MG63 (cell line): Measurements from ENCODE around the gene IRX4. TPM values are rescaled to one million over a fixed set of nuclear protein-coding genes. Genes with fewer than 3 reads are reported as not detected.
"Not testable (repeated sequence)": the region's sequence is repeated elsewhere in the genome, so short reads cannot be mapped to it uniquely, and the experiment has no call there.

Experiments
- DNase-seq: peaks from one replicate; pipeline ENCODE4 v3.0.0-alpha.2; 2020
- H3K27me3 ChIP-seq: fragments of 250-450 bp; sonication (Bioruptor Pico); 2 replicates; pipeline ENCODE4 v1.5.1; 2020; ENCODE audit warnings: mild to moderate bottlenecking, moderate library complexity
- H3K36me3 ChIP-seq: fragments of 250-450 bp; sonication (Bioruptor Pico); 2 replicates; pipeline ENCODE4 v1.5.1; 2020; ENCODE audit warnings: mild to moderate bottlenecking, moderate library complexity
- H3K4me3 ChIP-seq: fragments of 250-450 bp; sonication (Bioruptor Pico); 2 replicates; pipeline ENCODE4 v1.5.1; 2020; ENCODE audit warnings: mild to moderate bottlenecking, moderate library complexity
- H3K9me3 ChIP-seq: fragments of 250-450 bp; sonication (Bioruptor Pico); 2 replicates; pipeline ENCODE4 v1.5.1; 2020; ENCODE audit warnings: mild to moderate bottlenecking, moderate library complexity
- total RNA-seq: library from RNA; depleted of rRNA; stranded (reverse); fragments of >200 nt; shearing (Covaris generic); gene quantifications from 2 replicates; pipeline ENCODE4 v1.2.3, GENCODE V29; 2014; ENCODE audit warnings: low replicate concordance

Gene IRX4
- total RNA-seq, 1 experiment from 2014 or later = 0.66 TPM

DNA sequence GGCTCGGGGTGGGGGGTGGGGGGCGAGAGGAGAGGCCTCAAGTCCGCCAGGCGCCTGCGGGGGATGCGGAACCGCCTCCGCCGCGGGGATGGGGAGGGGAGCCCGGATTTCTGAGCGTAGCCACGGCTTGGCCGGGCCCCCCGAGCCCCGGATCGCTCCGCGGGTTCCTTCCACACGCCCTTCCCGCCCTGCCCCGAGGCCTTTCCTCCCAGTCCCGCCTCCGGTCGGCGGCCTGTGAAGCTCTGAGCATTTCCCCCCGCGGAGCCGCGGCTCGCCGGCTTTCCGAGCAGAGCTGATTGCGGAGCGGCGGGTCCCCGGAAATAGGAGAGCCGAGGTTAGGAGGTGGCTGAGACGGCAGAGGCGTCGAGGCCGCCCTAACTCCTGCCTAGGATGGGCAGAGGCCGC lies 6.1 kb downstream of the IRX4 start:
- peaks cover 14% of the 10 kb centered on the region for H3K27me3 ChIP-seq
- H3K9me3 ChIP-seq = no peaks in the 10 kb centered on the region; the same call in 1 of the 2 replicates
- no peaks in the 10 kb centered on the region for H3K36me3 ChIP-seq
- no peak overlapping the region for H3K4me3 ChIP-seq
- no peak for DNase-seq

DNA sequence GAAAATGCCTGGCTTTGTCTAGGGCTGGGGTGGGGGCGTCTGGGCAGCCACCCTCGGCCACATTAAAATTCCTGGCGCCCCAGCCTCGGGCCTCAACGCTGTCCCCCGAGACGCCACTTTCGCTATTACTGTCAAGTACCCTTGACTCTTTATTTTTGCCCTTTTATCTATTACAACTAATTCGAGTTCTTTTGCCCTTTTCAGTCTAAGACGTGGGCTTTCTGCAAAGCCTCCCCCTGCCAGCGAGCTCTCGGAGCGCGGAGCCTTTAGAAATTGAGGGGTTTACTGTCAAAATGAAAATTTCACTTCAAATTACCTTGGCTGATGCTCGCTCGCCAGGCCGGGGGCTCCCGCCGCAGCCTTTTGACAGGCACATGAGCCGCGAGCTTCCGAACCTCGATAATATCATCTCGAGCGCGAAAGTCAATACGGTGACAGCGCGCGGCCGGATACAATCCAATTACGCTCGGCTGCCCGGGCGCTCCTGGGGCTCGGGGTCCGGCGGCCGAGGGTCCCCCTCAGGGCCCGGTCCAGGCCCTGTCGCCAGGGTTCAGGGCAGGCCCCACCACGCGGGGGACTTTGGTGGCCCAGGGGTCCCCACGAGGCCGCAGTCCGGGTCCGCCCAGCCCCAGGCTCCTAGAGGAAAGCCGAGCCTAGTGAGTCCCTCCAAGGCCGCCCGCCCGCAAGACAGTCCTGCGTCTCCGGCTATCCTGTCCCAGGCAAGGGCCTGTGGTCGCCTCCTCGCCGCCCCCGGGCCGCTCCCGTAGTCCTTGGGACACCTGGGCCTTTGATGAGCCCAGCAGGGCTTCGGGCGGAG lies 6.7 kb downstream of the IRX4 start:
- Histone ChIP-seq H3K36me3 (no peaks in the 10 kb centered on the region), H3K27me3 (peaks cover 14% of the 10 kb centered on the region)
- DNase-seq = no peak

DNA sequence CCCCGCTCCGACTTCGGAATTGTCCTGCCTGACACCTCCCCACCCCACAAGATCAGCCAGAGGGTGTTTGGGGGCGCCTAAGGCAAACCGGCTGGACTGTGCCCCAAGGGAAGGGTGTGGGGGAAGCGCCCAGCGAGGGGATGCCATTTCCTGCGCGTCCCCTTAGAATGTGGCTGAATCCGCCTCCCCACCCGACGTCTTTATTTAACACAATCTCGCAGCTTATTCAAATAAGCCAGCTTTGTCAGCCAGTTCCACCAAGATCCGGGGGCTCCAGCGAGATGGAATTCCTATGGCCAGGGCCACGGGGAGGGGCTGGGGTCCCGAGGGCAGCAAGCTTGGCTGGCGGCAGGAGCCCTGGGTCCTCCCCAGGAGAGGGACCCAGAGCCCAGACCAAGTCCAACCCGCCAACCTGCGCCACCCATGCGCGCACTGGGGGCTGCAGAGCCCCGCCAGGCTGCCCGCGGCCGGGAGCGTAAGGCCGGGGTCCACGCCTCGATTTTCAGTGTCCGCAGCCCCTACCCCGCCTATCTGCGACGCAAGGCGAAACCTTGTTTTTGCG lies 7.4 kb downstream of the IRX4 start:
- DNase-seq = no peak
- peaks cover 14% of the 10 kb centered on the region for H3K27me3 ChIP-seq

More for the DNA sequence above, 6.7 kb downstream of the IRX4 start:
- H3K9me3 ChIP-seq = no peaks in the 10 kb centered on the region; the same call in 1 of the 2 replicates
- no peak overlapping the region for H3K4me3 ChIP-seq

DNA sequence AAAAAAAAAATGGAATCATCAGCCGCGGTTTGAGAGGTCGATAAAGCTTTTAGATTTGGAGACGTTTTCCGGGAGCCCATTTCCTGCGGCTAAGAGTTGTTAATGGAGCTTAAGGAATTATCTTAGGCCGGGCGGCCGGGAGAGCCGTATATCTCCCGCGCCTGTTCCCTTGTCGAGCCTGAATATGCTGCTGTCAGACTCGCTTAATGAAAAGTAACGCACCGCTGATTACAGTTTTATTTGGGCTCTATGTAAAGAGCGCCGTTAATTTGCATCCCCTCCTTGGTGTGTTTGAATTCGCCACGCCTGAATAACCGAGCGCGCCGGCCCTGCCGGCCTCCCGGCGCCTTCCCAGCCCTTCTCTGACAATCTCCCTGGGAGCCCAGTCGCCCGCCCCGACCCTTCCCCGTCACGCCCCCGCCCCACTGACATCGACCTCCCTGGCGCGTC lies 7.9 kb downstream of the IRX4 start:
- Histone ChIP-seq H3K36me3 (no peaks in the 10 kb centered on the region), H3K27me3 (peaks cover 14% of the 10 kb centered on the region), H3K4me3 (no peak overlapping the region), H3K9me3 (no peaks in the 10 kb centered on the region; the same call in 1 of the 2 replicates)
- DNase-seq = no peak

More for the DNA sequence above, 7.4 kb downstream of the IRX4 start:
- no peaks in the 10 kb centered on the region; the same call in 1 of the 2 replicates for H3K9me3 ChIP-seq
- H3K4me3 ChIP-seq = no peak overlapping the region
- H3K36me3 ChIP-seq = no peaks in the 10 kb centered on the region

GRCh38 chr5:1874348-1874747 lies 8.4 kb downstream of the IRX4 start:
- DNase-seq = no peak

GRCh38 chr5:1873243-1873959 lies 9.3 kb downstream of the IRX4 start:
- H3K27me3 ChIP-seq = peaks cover 14% of the 10 kb centered on the region
- H3K36me3 ChIP-seq = no peaks in the 10 kb centered on the region
- no peak overlapping the region for H3K4me3 ChIP-seq
- no peak for DNase-seq
- no peaks in the 10 kb centered on the region; the same call in 1 of the 2 replicates for H3K9me3 ChIP-seq

More at GRCh38 chr5:1874348-1874747, 8.4 kb downstream of the IRX4 start:
- no peaks in the 10 kb centered on the region for H3K36me3 ChIP-seq
- no peaks in the 10 kb centered on the region; the same call in 1 of the 2 replicates for H3K9me3 ChIP-seq
- peaks cover 14% of the 10 kb centered on the region for H3K27me3 ChIP-seq
- no peak overlapping the region for H3K4me3 ChIP-seq

DNA sequence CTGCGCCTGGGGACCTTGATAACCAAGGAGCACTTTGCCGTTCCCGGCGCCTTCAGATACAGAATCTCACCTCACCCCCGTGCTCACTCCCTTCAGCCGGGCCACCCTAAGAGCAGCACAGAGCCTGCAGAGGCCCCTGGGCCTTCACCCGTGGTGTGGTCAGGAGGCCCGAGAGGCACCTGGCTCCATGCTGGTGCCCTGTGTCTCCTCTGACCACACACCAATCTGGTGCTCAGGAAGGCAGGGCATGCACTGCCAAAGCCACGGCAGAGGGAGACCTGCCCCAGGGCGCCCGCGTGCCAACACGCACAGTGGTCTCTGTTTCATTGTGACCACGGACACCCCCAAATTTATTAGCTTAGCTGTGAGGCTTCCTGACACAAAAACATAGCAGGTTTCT lies 11.3 kb downstream of the IRX4 start:
- Histone ChIP-seq H3K9me3 (no peaks in the 10 kb centered on the region; the same call in 1 of the 2 replicates), H3K36me3 (no peaks in the 10 kb centered on the region), H3K4me3 (no peak overlapping the region), H3K27me3 (peaks cover 14% of the 10 kb centered on the region)
- DNase-seq = no peak

GRCh38 chr5:1870435-1871272 lies 12.1 kb downstream of the IRX4 start:
- DNase-seq, H3K27me3 ChIP-seq, H3K9me3 ChIP-seq, H3K4me3 ChIP-seq, H3K36me3 ChIP-seq: not testable (repeated sequence)

DNA sequence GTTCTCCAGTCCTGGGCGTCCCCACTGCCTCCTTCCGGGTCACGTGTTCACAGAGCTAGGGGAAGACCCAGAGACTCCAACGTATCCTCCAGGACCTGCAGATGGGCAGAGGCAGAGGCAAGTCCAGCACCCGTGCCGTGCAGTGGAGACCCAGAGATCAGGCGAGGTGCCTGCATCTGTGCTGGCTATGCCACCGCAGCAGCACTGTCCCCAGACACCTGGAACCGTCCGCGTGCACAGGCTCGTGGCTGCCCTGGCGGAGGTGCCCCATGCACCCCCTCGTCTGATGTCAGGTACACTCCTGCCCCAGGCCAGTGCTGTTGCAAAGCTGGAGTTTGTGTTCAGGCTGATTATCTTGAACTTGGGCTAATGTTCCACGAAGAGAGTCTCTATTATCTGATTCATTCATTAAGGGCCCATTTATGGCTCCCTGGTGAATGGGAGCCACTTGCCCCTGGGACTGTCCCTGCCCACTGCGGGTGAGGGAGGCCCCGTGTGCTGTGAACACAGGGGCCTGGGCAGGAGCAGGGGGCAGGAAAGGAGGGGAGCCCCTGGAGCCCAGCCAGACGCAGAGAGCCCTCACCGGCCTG lies 13.7 kb downstream of the IRX4 start:
- Histone ChIP-seq H3K4me3 (no peak overlapping the region), H3K36me3 (no peaks in the 10 kb centered on the region), H3K9me3 (no peaks in the 10 kb centered on the region; the same call in 1 of the 2 replicates), H3K27me3 (no peaks in the 10 kb centered on the region; the same call in 1 of the 2 replicates)
- no peak for DNase-seq

DNA sequence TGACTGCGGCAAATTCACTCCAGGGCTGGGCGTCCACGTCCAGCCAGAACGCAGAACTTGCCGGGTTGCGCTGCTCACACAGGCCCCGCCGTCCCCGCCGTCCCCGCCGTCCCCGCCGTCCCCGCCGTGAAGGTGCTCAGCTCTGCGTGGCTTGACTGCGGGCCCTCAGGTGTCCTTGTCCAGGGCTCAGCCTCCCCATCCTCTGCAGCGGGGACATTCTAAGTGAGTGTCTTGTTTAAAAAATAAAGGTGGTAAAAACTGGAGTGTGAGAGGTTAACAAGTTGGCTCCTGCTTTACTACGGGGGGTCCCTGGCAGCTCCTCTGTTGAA lies 14.9 kb downstream of the IRX4 start:
- H3K36me3 ChIP-seq = no peaks in the 10 kb centered on the region
- no peak for DNase-seq
- H3K9me3 ChIP-seq = no peaks in the 10 kb centered on the region; the same call in 1 of the 2 replicates
- no peak overlapping the region for H3K4me3 ChIP-seq
- no peaks in the 10 kb centered on the region for H3K27me3 ChIP-seq

- H3K36me3 ChIP-seq = no peaks in the 10 kb centered on the region
- no peaks in the 10 kb centered on the region for H3K27me3 ChIP-seq
- no peak overlapping the region for H3K4me3 ChIP-seq
- H3K9me3 ChIP-seq = no peaks in the 10 kb centered on the region; the same call in 1 of the 2 replicates
- DNase-seq = no peak
Observed at GRCh38 chr5:1867114-1867814, 15.5 kb downstream of the IRX4 start.

DNA sequence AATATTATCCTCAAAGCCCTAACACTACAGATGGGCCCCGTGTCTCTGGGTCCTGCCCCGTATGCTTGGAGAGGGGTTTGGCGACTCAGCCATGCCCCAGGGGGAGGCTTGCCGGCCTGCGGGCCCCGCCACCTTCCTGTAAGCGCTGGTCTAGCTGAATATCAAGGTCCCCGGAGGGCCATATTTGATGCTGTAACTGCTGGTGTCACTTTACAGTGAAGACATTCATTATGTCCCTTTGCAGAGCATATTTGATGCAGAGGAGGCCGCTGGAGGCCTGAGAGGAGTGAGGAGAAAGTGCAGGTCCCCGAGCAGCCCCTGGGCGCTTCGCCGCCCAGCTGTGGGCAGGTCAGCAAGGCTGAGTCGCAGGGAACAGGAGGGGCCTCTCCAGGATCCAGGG lies 16.8 kb downstream of the IRX4 start:
- Histone ChIP-seq H3K27me3 (no peaks in the 10 kb centered on the region), H3K9me3 (no peaks in the 10 kb centered on the region; the same call in 1 of the 2 replicates), H3K36me3 (no peaks in the 10 kb centered on the region), H3K4me3 (no peak overlapping the region)
- no peak for DNase-seq

GRCh38 chr5:1865486-1865885 lies 17.2 kb downstream of the IRX4 start:
- Histone ChIP-seq H3K27me3 (no peaks in the 10 kb centered on the region), H3K4me3 (no peak overlapping the region)

DNA sequence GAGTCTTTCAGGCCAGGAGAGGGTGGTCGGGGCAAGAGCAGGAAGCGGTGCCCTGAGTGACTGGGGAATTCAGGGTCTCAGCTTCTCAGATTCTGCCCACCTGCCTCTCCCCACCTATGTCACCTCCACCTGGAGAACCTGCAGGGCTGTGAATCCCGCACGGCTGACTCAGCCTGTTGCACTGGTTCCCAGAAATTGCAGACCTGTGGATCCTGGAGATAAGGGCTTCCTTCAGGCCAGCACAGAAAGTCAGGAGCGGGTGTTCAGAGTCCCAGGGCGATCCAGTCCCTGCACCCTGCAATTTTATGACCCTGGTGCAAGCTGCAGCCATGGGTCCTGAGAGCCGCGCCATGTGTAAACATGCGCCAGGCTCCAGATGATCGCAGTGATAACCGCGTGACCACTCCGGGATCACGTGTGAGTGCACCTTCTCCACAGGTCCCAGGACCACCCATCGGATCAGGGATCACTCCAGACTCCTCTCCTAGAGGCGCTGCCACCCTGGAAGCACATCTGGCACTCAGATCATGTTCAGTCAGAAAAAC lies 17.8 kb downstream of the IRX4 start:
- no peaks in the 10 kb centered on the region; the same call in 1 of the 2 replicates for H3K9me3 ChIP-seq
- no peaks in the 10 kb centered on the region for H3K36me3 ChIP-seq
- no peak for DNase-seq
- H3K4me3 ChIP-seq = no peak overlapping the region
- no peaks in the 10 kb centered on the region for H3K27me3 ChIP-seq

More at GRCh38 chr5:1865486-1865885, 17.2 kb downstream of the IRX4 start:
- H3K36me3 ChIP-seq = no peaks in the 10 kb centered on the region
- no peaks in the 10 kb centered on the region; the same call in 1 of the 2 replicates for H3K9me3 ChIP-seq
- DNase-seq = no peak

GRCh38 chr5:1860949-1861348 lies 21.8 kb downstream of the IRX4 start:
- Histone ChIP-seq H3K27me3 (no peaks in the 10 kb centered on the region), H3K4me3 (no peak overlapping the region), H3K9me3 (no peaks in the 10 kb centered on the region), H3K36me3 (no peaks in the 10 kb centered on the region)
- DNase-seq = peak; percentile 32
